Measurements from ENCODE around the gene IFNL4. TPM values are rescaled to one million over a fixed set of nuclear protein-coding genes. Genes with fewer than 3 reads are reported as not detected.

The IFNL4 gene
- total and polyA plus RNA-seq, 9 of the 15 experiments (the other 6 are each of a cell fraction or from before 2014, with no cell fraction given) = not detected

- TF ChIP-seq ZNF592 (IDR thresholded peaks at IDR 0.05) (peak; percentile 64; the same call in 1 of the 2 replicates), CBFA2T2 (conservative IDR thresholded peaks at IDR 0.05) (0 out of 2 replicates have a peak, but pooled peaks have one; percentile 8), KLF1 (tag; IDR thresholded peaks at IDR 0.05) (0 out of 2 replicates have a peak, but pooled peaks have one; percentile 31), E2F6 (IDR thresholded peaks at IDR 0.05; ENCODE audit: borderline replicate concordance in 1 of 2, extremely low read depth in 1 of 2, insufficient read depth in 1 of 2, insufficient read length in 1 of 2, low read depth in 1 of 2, low read length in 1 of 2, poor library complexity in 1 of 2, severe bottlenecking in 1 of 2) (peak in 1 of 2 experiments; percentile 26), PHF8 (IDR thresholded peaks at IDR 0.05; ENCODE audit: borderline replicate concordance, low read length) (peak; percentile 37; the same call in 1 of the 2 replicates), SMARCB1 (IDR thresholded peaks at IDR 0.05; ENCODE audit: insufficient read length, low read depth) (no peak), TAF1 (IDR thresholded peaks at IDR 0.05; ENCODE audit: control insufficient read depth, extremely low read depth, insufficient read depth, low read length, severe bottlenecking) (peak; percentile 60), ZHX1 (conservative IDR thresholded peaks at IDR 0.05; ENCODE audit: low read length) (no peak), TSC22D4 (tag; IDR thresholded peaks at IDR 0.05) (no peak), POLR2G (IDR thresholded peaks at IDR 0.05; ENCODE audit: low read depth, low read length) (peak; percentile 71), KLF6 (CRISPR knock-in tag; IDR thresholded peaks at IDR 0.05; ENCODE audit: borderline replicate concordance) (no peak), HMGXB4 (CRISPR knock-in tag; IDR thresholded peaks at IDR 0.05) (0 out of 2 replicates have a peak, but pooled peaks have one; percentile 51), SRF (CRISPR knock-in tag; IDR thresholded peaks at IDR 0.05) (peak in 1 of 2 experiments; percentile 41; a peak in 1 of 4 replicates), JUND (IDR thresholded peaks at IDR 0.05; ENCODE audit: borderline replicate concordance, low read depth, low read length) (peak; percentile 53; the same call in 1 of the 2 replicates), JUND (tag; IDR thresholded peaks at IDR 0.05; ENCODE audit: borderline replicate concordance, low read depth, low read length) (peak; percentile 48; the same call in 2 of the 3 replicates)
Observed at GRCh38 chr19:39254531-39255345, 6.1 kb upstream of the IFNL4 start (continued).

Measured in K562 (cell line).